Stomach (tissue), 4 donors: ENCODE measurements around the gene LIAS.

Source experiments
- POLR2A ChIP-seq, 4 donors: fragments of 450-650 bp; IDR thresholded peaks; one replicate each; pipeline ENCODE4 v1.6.1; 2016; ENCODE audit warnings: antibody characterized with exemption in 4 of 4, control low read depth in 2 of 4, mild to moderate bottlenecking in 1 of 4, moderate library complexity in 1 of 4
- TF ChIP-seq, protein P1 (sequence below), 7 experiments: fragments of 450-650 bp in 4 of 7; fragments of 200-600 bp in 3 of 7; sonication (generic) in 3 of 7; IDR thresholded peaks; one replicate each; pipeline ENCODE4 v1.5.1; 2016 to 2019; ENCODE audit warnings: antibody characterized with exemption in 7 of 7, control low read depth in 2 of 7, mild to moderate bottlenecking in 1 of 7

DNA sequence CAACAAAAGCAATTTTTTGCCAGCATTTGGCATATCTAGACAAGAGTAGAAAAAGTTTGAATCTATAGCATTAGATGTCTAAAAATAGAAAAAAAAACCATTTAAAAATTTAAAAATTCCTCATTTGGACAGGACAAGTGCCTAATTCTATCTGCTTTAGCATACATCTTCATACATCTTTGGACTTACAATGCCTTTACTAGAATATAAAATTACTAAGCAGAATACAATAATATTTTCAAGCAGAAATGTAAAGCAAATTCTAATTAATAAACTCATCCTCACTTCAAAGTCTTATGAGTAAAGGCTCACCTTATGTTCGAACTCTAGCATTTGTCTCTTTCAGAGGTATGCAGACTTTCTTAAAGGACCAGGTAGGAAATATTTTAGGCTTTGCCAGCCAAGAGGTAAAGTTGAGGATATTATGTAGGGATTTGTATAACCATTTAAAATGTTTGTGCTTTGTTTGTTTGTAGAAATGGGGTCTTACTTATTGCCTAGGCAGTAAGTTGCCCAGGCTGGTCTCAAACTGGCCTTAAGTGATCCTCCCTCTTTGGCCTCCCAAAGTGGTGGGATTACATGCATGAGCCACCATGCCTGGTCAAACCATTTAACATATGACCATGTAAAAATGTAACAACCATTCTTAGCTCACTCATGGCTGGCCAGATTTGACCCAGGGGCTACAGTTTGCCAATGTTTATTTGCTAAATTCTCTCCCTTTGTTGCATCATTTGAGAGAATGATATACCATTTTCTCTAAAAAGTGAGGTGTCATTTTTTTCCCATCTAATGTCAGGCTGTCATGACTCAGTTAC, 39.3 kb downstream of the LIAS start:
- TF ChIP-seq POLR2A (IDR thresholded peaks at IDR 0.05) = no peak
- TF ChIP-seq, protein P1, sequence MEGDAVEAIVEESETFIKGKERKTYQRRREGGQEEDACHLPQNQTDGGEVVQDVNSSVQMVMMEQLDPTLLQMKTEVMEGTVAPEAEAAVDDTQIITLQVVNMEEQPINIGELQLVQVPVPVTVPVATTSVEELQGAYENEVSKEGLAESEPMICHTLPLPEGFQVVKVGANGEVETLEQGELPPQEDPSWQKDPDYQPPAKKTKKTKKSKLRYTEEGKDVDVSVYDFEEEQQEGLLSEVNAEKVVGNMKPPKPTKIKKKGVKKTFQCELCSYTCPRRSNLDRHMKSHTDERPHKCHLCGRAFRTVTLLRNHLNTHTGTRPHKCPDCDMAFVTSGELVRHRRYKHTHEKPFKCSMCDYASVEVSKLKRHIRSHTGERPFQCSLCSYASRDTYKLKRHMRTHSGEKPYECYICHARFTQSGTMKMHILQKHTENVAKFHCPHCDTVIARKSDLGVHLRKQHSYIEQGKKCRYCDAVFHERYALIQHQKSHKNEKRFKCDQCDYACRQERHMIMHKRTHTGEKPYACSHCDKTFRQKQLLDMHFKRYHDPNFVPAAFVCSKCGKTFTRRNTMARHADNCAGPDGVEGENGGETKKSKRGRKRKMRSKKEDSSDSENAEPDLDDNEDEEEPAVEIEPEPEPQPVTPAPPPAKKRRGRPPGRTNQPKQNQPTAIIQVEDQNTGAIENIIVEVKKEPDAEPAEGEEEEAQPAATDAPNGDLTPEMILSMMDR (IDR thresholded peaks at IDR 0.05) = no peak
